ENCODE data around the gene GALNT9.

DNA sequence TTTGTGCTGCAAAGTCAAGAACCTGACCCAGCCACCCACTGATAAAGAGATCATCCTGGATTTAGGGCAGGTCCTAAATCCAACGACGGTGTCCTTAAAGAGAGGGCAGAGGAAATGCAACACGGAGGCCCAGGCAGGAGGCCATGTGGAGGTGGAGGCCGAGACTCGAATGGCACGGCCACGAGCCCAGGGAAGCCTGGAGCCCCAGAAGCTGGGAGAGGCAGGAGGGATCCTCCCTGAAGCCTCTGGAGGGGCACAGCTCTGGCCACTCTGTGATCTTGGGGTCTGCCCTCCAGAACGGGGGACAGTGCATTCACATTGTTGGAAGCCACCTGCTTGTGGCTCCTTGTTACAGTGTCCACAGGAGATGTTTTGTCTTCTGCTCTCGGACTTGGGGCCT is 63.0 kb downstream of the GALNT9 start:
- TF ChIP-seq, protein P1, sequence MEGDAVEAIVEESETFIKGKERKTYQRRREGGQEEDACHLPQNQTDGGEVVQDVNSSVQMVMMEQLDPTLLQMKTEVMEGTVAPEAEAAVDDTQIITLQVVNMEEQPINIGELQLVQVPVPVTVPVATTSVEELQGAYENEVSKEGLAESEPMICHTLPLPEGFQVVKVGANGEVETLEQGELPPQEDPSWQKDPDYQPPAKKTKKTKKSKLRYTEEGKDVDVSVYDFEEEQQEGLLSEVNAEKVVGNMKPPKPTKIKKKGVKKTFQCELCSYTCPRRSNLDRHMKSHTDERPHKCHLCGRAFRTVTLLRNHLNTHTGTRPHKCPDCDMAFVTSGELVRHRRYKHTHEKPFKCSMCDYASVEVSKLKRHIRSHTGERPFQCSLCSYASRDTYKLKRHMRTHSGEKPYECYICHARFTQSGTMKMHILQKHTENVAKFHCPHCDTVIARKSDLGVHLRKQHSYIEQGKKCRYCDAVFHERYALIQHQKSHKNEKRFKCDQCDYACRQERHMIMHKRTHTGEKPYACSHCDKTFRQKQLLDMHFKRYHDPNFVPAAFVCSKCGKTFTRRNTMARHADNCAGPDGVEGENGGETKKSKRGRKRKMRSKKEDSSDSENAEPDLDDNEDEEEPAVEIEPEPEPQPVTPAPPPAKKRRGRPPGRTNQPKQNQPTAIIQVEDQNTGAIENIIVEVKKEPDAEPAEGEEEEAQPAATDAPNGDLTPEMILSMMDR (IDR thresholded peaks at IDR 0.05; ENCODE audit: low read depth, low read length): no peak
- TF ChIP-seq EZH2phosphoT487 (IDR thresholded peaks at IDR 0.05; ENCODE audit: low read depth): no peak

Data from OCI-LY3 (cell line).